CD4-positive, alpha-beta T cell treated with Interleukin-21 for 1 hour (primary cell): ENCODE measurements around the gene NFAM1.

Experiments used
- DNase-seq: peaks from one replicate; pipeline ENCODE4 v3.0.0-alpha.2; 2020

NFAM1 gene

GRCh38 chr22:42356533-42356932 is 75.7 kb downstream of the NFAM1 start:
- no peak for DNase-seq

GRCh38 chr22:42353883-42354727 is 78.1 kb downstream of the NFAM1 start:
- DNase-seq, result no peak

DNA sequence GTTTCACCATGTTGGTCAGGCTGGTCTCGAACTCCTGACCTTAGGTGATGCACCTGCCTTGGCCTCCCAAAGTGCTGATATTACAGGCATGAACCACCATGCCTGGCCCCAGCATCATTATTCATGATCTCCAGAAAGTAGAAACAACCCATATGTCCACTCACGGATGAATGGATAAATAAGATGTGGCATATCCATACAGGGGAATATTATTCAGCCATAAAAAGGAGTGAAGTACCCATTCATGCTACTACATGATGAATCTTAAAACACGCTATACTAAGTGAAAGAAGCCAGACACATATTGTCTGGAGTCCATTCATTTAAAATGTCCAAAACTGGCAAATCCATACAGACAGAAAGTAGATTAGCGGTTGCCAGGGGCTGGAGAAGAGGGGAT is 81.8 kb downstream of the NFAM1 start:
- DNase-seq, result no peak

GRCh38 chr22:42347281-42347824 is 84.8 kb downstream of the NFAM1 start:
- DNase-seq, result no peak

- no peak for DNase-seq
Observed at GRCh38 chr22:42346722-42347121, 85.5 kb downstream of the NFAM1 start.

GRCh38 chr22:42345458-42345857 is 86.7 kb downstream of the NFAM1 start:
- DNase-seq, result no peak

DNA sequence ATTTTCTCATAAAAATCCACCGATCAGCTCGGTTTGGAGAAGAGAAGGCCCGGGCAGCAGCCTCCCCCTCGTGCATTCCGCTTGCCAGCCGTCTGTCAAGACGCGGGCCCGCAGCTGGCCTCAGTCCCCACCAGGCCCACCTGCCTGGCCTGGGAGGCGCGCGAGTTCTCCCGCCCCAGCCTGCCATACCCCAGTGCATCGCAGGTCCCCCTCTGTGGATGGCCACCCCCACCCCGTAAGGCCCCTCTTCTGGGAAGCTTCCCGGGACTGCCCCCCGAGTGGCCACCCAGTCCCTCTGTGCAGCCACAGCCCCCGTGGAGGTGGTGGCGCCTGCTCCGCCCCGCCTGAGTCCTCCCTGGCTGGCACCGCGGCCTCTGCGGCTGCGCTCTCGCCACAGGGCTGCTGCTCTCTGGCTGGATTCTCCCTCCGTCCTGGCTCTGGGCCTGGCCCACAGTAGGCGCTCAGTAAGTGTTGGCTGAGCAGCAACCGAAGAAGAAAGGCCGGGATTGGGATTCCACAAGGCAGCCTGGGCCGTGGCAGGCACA is 87.8 kb downstream of the NFAM1 start:
- DNase-seq, result no peak

DNA sequence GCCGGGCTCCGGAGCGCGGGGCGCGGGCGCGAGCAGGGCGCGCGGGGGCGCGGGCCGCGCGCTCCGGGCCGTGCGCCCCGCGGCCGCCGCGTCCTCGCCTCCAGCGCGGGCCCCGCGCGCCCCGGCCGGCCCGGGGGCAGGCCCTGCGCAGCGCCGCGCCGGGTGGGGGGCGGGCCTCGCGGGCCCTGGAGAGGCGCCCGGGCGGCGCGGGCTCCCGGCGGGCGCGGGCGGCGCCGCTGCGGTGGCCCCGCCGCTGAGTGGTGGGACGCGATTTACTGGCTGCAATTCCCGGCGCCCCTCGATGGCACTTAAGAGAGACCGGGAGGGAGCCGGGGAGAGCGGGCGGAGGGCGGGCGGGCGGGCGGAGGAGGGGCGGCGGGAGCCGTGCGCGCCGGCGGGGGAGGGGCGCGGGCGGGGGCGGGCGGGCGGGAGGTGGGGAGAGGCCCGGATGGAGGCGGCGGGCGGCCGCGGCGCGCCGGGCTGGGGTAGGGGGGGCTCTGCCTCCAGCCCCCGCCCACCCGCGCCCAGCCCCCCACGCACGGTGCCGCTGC is 88.6 kb downstream of the NFAM1 start:
- DNase-seq, result no peak

DNA sequence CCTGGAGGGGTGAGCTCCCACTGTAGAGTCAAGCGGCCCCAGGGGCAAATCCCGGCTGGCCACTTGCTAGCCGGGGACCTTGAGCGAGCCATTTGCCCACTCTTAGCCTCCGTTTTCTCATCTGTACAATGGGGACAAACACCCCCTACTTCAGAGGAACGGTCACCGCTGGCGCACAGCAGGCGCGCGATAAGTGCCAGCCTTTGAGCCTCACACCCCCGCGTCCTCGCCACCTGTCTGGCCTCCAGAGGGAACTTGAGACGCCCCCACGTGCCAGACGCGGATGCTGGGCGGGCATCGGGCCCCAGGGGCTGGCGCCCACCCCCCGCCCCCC is 89.1 kb downstream of the NFAM1 start:
- DNase-seq, result no peak

GRCh38 chr22:42342426-42343120 is 89.6 kb downstream of the NFAM1 start:
- no peak for DNase-seq

GRCh38 chr22:42341779-42342178 is 90.4 kb downstream of the NFAM1 start:
- no peak for DNase-seq

DNA sequence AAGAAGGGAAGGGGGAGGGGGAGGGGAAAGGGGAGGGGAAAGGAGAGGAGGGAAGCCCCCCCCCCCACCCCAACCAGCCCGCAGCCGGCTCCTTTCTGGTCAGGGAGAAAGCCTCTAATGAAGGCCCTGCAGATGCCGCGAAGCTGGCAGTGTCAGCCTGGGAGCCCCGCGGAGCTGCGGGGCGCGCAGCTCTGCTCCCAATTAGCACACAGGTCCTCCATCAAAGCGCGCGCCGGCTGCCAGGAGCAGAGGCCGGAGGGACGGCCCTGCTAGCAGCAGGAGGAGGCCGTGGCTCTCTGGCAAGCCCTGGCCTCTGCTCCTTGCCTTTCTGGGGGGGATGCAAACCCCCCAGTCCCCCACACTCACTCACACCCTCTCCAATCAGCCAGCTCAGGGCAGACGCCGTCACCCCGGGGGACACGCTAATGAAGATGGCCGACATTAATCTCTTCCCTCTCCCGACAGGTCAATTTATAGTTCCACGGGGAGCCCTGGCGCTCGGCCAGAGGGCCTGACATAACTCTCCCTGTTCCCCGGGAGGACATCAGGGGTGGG is 91.3 kb downstream of the NFAM1 start:
- no peak for DNase-seq

GRCh38 chr22:42340150-42340549 is 92.1 kb downstream of the NFAM1 start:
- no peak for DNase-seq

GRCh38 chr22:42338479-42338878 is 93.7 kb downstream of the NFAM1 start:
- no peak for DNase-seq

- DNase-seq, result no peak
Observed at GRCh38 chr22:42337356-42337755, 94.8 kb downstream of the NFAM1 start.

- DNase-seq, result no peak
Observed at GRCh38 chr22:42336527-42337227, 95.5 kb downstream of the NFAM1 start.

DNA sequence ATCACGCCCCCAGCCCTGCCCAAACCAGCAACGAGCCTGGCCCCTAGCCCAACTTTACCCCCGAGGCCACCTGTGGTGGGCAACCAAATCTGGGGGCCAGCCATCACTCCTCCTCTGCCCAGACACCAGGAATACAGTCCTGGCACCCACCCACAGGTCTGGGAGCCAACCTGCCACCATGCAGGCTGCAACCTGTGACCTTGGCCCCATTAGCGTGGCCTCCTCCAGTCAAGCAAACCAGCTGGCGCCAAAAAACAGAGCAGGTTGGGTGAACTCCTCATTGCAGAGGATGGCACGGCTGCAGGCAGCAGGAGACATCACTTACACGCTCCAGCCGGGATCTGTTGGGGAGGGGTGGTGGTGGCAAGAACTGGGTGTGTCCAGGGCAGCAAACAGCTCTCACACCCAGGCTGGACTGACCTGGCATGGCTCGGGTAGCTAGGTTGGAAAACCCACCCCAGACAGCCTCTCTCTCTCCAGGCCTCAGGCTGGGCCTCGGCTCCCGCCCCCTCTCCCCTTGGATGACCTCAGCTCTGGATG is 96.3 kb downstream of the NFAM1 start:
- no peak for DNase-seq

- no peak for DNase-seq
Observed at GRCh38 chr22:42334875-42335512, 97.2 kb downstream of the NFAM1 start.

DNA sequence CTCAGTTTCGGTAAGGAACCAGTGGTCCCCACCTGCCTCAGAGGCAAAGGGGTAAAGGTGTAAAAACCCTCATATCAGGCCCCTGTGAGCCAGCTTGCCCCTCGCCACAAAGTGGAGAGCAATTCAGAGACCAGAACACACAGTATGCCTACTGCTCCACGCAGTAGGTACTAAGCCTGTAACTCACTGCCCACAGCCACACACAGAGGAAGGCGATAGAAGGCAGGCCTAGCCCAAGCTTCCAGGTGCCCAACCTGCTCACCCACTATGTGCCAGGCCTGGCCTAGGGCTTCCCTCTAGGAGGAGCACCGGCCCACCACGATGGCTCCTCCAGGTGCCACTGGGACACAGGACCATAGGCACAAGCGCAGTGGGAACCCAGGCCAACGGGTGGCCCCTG is 98.7 kb downstream of the NFAM1 start:
- DNase-seq, result no peak

- no peak for DNase-seq
Observed at GRCh38 chr22:42332089-42332488, 100.1 kb downstream of the NFAM1 start.

DNA sequence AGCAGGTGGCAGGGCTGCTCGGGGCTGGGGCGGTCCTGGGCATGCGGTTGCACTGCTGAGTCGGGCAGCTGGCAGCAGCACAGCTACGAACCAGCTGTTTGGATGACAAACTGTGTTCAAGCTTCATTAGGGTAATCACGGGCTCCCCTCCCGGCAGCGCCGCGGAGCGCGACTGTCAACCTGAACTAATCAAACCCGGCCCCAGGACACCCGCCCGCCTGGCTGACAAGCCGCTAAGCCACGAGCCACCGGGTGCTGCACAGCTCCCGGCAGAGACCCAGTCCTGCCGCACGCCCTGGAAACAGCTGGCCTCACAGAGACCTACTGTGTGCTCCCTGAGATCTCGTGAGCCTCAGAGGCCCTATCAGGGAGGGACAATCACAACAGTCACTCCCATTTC is 101.2 kb downstream of the NFAM1 start:
- DNase-seq, result no peak
